ENCODE data around the gene COBL.
A peak's percentile ranks its signal among the peaks of the same experiment; 100 is the strongest.

Gene COBL

GRCh38 chr7:51080622-51081269 lies 235.9 kb downstream of the COBL start:
- no peak for DNase-seq (ENCODE audit: low read depth in 2 of 2)

DNA sequence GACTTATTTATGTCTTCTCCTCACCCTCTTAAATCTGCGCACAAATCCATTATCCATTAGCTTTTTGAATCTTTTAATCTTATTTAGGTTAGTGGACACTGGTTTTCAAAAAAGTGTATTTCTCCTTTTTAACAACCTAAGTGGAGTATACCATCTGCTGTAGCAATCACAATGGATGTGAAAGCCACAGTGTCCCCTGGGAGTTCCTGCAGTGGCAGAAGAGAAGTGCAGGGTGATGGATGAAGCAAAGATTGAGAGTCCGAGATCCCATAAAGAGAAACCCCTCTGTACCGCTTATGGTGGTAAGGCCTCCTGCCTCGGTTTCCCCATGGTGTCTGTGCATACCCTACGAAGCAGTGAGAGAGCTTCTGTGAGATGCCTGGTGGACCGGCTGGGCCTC lies 236.4 kb downstream of the COBL start:
- DNase-seq (ENCODE audit: low read depth in 2 of 2), result no peak

- no peak for DNase-seq (ENCODE audit: low read depth in 2 of 2)
Measured at GRCh38 chr7:51079494-51079893, 237.1 kb downstream of the COBL start.

DNA sequence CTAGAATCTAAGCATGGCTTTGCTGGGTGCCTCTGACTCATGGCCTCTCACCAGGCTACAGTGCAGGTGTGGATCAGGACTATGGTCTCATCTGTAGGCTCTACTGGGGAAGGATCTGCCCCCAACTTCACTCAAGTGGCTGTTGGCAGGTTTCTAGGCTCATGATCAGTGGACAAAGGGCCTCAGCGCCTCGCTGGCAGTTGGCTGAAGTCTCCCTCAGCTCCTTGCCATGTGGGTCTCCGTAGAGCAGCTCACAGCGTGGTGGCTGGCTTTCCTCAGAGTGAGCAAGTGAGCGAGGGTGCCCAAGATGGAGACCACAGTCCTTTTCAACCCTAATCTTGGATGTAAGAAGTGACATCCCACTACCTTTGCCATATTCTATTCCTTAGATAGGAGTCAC lies 238.0 kb downstream of the COBL start:
- no peak for DNase-seq (ENCODE audit: low read depth in 2 of 2)

- no peak for DNase-seq (ENCODE audit: low read depth in 2 of 2)
Measured at GRCh38 chr7:51077987-51078370, 238.6 kb downstream of the COBL start.

DNA sequence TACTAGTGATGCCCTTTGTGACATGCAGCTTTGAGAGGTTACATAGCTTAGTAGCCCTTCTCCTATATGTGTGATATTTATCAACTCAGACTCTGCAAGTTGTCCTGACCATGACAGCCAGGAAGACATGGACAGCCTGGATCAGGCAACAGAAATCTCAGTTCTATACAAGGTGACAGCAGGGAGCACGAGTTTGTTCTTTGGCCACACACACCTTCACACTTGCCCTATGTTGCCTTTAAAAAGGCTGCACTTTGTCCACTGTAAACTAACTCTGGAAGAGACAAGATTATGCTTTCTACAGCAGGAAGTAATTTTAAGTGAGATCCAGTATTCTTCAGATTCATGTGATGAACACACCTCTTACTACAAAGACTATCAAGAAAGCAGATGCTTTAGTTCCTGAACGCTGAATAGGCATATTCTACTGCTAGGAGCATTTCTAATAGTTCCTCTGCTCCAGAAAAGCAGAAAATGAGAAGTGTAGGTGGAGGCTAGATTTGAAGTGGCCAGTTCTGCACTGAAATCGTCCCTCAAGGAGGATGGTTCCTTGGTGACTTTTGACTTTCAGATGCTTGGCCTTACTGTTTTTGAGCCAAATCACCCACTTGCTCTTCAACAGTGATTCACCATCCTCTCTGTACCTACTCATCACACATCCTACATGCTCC lies 239.2 kb downstream of the COBL start:
- no peak for DNase-seq (ENCODE audit: low read depth in 2 of 2)

GRCh38 chr7:51075681-51076580 lies 240.7 kb downstream of the COBL start:
- DNase-seq (ENCODE audit: low read depth in 2 of 2), result no peak

DNA sequence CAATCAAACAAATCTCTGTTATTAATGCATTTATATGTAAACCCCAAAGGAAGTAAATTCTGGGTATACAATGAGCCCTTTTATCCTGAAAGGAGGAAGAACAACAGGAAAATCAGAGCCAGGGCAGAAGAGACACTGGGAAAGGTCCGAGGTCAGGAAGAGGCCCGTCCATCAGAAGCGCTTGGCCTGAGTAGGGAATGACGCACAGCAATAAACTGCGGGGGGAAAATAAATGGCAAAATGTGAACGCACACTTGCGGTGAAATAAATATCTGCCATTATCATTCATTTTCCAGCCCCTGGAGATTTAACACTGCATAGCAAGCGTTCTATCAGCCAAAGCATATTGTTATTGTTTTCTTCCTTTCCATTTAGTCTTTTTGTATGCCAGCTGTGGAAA lies 243.4 kb downstream of the COBL start:
- DNase-seq (ENCODE audit: low read depth in 2 of 2), result no peak

GRCh38 chr7:51072281-51072680 lies 244.3 kb downstream of the COBL start:
- no peak for DNase-seq (ENCODE audit: low read depth in 2 of 2)

DNA sequence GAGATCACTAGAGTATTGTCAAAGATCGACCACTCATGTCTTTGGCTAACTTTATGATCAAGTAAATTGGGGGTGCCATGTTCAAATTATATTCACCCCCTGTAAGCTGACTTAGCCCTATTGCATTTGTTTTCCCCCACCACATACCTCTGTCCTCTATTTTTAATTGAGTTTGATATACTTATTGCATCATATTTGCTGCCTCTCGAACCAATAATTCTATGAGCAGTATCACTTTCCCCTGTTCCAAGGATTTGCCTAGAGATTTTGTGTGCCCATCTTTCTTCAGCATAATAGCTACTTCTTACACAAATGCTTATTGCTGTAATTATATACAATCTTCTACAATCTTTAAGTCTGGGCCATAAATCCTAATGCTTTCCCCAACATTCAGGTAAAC lies 245.2 kb downstream of the COBL start:
- no peak for DNase-seq (ENCODE audit: low read depth in 2 of 2)

DNA sequence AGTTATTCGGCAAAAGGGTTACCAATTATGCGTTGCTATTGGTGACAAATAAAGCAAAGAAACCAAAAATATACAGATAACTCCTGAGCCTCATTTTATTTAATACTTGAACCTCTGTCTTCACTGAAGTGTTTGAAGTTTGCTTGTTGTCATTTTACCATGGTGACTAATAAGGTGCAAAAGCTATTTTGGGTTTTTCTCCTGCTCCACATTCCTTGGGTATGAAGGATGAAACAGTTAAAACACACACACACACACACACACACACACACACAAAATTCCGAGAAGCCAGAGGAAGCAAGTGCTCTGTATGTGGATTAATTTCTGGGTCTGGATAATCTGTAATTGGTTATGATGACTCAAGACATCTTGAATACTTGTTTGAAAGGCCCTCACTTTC lies 246.5 kb downstream of the COBL start:
- no peak for DNase-seq (ENCODE audit: low read depth in 2 of 2)

- DNase-seq (ENCODE audit: low read depth in 2 of 2), result no peak
Measured at GRCh38 chr7:51069411-51070083, 247.1 kb downstream of the COBL start.

DNA sequence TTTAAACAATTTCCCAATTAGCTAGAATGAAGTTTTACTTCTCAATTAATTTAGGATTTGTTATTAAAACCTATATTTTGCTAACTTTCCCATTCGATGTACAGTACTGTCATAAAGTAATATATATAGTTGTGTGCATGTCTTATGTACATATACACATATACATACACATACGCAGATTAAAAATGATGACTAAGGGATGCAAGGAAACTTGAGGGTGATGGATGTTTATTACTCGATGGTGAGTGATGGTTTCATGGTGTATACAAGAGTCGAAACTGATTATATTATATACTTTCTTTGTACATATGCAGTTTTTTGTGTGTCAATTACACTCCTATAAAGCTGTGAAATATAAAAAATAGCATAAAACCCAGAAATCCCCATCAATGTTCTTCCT lies 248.2 kb downstream of the COBL start:
- DNase-seq (ENCODE audit: low read depth in 2 of 2), result no peak

DNA sequence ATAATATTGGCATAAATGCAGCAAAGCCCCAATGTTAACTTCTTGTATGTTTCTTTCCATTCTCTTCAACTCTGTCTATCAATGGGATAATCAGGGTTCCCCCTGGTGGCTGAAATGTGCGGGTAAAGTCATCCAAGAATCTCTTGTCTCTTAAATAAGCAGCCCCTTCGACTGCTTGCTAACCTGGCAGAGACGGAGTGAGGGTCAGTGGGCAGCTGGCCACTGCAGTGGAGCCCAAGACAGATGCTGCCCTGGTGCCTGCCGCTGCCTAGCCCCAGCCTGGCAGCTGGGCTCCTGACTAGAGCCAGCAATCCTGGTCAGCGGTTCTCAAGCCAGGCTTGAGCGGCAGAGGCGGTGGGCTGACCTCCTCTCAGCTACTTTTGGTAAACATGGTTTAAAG lies 248.9 kb downstream of the COBL start:
- peak; percentile 33 to 34 for DNase-seq (ENCODE audit: low read depth in 2 of 2)

- no peak for DNase-seq (ENCODE audit: low read depth in 2 of 2)
Measured at GRCh38 chr7:51067258-51067657, 249.4 kb downstream of the COBL start.

DNA sequence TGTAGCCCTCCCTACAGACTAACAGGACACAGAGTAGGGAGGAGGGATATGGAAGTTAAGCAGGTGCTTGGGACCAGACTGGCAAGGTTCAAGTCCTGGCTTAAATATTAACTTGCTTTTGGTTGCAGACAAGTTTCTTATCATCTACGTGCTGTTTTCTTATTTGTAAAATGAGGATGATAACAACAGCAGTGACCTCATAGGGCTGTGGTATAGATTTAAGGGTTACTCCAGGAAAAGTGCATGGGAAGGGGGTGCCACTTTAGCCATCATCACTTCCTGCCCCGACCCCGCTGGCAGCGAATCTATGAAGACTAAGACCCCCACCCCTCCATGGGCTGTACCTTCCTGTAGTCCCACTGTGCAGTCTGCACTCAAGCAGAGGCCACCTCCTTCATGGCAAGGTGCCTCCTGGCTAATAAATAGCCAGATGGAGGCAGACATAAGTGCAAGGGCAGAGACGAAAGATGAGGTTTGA lies 250.2 kb downstream of the COBL start:
- DNase-seq (ENCODE audit: low read depth in 2 of 2), result no peak

GRCh38 chr7:51065766-51066165 lies 250.8 kb downstream of the COBL start:
- no peak for DNase-seq (ENCODE audit: low read depth in 2 of 2)

GRCh38 chr7:51064688-51065087 lies 251.9 kb downstream of the COBL start:
- DNase-seq (ENCODE audit: low read depth in 2 of 2), result no peak

GRCh38 chr7:51062222-51062987 lies 254.2 kb downstream of the COBL start:
- DNase-seq (ENCODE audit: low read depth in 2 of 2), result no peak

DNA sequence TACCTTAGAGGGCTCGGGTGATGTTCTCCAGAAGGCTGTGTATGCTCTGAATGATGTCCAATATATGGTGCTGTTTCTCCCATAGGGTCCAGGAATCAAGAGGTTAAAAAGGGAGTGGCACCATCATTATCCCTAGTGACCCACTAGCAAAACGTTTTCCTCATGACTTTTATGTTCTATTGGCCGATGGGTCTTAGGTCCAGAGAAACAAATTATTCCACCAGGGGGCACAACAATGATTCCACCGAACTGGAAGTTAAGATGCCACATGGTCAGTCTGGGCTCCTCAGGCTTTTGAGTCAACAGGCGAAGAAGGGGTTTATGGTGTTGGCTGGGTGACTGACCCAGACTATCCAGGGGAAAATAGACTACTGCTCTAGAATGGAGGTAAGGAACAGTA lies 256.1 kb downstream of the COBL start:
- DNase-seq (ENCODE audit: low read depth in 2 of 2), result no peak

GRCh38 chr7:51059504-51060142 lies 257.0 kb downstream of the COBL start:
- DNase-seq (ENCODE audit: low read depth in 2 of 2), result no peak

Measured in activated CD4-positive, alpha-beta T cell treated with anti-CD3 and anti-CD28 coated beads for 24 hours (primary cell).